Fibroblast of upper back skin (primary cell): ENCODE data around the gene DENR.
A peak's percentile ranks its signal among the peaks of the same experiment; 100 is the strongest.
"Not testable (repeated sequence)": the region's sequence is repeated elsewhere in the genome, so short reads cannot be mapped to it uniquely, and the experiment has no call there.

Experiments
- DNase-seq: peaks from one replicate; pipeline ENCODE4 v3.0.0-alpha.2; 2013

The DENR gene, protein sequence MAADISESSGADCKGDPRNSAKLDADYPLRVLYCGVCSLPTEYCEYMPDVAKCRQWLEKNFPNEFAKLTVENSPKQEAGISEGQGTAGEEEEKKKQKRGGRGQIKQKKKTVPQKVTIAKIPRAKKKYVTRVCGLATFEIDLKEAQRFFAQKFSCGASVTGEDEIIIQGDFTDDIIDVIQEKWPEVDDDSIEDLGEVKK

GRCh38 chr12:122752464-122753318, at the start of gene DENR:
DENR (plus strand) TSS chr12:122752824; CDS start chr12:122753702, 878 bp downstream.
- DNase-seq = peak; percentile 96

- not testable (repeated sequence) for DNase-seq
These were observed 49.6 kb upstream of the DENR start, which contains the start of gene HCAR2 for GRCh38 chr12:122702890-122703611. HCAR2 (minus strand) TSS chr12:122703357; CDS start chr12:122703283, 74 bp downstream.

- DNase-seq = not testable (repeated sequence)
These were observed 48.8 kb upstream of the DENR start for GRCh38 chr12:122703841-122704240.

DNA sequence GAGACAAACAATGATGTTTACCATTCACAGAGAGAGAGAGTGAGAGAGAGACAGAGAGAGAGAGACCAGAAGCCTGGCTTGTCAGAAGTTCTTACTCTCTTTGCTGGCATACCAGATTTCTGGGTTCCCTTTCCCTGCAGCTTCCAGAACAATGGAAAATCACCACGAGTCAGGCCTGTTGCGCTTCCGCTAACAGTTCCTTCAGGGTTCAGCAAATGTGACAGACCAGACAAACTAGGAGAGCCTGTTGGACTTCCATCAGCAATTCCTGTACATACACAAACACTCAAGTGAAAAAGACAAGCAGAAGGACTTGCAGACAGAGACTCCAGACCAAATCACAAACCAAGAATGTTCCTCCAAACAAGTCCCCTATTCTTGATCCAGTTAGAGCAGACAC, 43.3 kb upstream of the DENR start:
- DNase-seq = not testable (repeated sequence)

DNA sequence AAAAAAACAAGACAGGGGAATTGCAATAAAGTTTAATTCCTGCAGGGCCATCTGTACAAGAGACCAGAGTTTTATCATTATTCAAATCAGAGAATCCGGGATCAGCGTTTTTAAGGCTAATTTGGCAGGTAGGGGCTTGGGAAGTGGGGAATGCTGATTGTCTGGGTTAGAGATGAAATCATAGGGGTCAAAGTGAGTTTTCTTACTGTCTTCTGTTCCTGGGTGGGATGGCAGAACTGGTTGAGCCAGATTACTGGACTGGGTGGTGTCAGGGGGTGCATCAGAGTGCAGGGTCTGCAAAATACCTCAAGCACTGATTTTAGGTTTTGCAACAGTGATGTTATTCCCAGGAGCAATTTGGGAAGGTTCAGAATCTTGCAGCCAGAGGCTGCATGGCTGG, 42.3 kb upstream of the DENR start:
- DNase-seq = not testable (repeated sequence)

- not testable (repeated sequence) for DNase-seq
These were observed 41.4 kb upstream of the DENR start for GRCh38 chr12:122711266-122711665.

DNA sequence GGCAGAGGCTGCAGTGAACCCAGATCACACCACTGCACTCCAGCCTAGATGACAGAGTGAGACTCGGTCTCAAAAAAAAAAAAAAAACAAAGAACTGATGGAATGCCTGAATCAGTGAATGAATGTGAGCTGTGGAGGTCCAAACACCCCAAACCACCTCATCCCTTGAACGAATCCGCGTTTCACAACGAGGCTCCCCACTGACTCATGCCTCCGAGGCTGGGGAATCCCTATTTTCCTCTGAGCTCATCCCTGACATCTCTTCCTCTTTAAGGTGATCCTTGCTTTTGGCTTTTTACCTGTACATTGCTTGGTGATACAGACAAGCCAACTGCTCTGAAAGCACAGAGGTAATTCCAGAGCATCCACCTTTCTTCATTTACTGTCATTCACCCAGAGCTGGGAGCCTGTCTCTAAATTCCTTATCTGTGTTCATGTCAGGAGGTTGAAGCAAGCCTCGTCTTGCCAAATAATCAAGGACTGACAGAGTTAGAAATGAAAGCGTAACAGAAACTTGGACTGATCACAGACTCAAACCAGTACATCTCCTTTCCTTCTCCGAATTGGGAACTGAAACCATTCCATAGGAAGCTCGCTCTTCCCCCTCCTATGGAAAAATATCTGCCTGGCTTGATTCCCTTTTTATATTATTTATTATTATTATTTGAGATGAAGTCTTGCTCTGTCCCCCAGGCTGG, 39.0 kb upstream of the DENR start:
- DNase-seq = not testable (repeated sequence)

DNA sequence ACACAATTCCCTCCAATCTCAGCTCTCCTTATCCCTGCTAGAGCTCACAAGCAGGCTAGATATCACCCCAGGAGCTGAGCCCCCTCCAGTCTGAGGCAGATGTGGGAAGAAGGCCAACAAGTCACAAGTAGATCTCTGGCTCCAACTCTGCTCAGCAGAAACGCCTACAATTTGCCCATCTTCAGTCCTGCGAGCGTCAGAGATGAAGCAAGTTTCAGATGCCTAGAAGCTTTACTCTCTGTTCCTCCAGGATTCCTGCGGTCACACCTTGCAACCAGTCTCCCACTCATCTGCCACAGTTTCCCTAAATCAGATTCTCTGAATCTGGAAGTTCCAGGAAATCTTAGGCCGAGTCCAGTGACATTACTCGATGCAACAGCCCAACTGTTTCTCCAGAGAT, 37.4 kb upstream of the DENR start:
- DNase-seq = not testable (repeated sequence)

- DNase-seq = not testable (repeated sequence)
These were observed 36.0 kb upstream of the DENR start, which contains the start of gene HCAR3 for GRCh38 chr12:122716658-122717057. HCAR3 (minus strand) TSS chr12:122716811; CDS start chr12:122716737, 74 bp downstream.

- no peak for DNase-seq
These were observed 31.5 kb upstream of the DENR start for GRCh38 chr12:122721057-122721545.

DNA sequence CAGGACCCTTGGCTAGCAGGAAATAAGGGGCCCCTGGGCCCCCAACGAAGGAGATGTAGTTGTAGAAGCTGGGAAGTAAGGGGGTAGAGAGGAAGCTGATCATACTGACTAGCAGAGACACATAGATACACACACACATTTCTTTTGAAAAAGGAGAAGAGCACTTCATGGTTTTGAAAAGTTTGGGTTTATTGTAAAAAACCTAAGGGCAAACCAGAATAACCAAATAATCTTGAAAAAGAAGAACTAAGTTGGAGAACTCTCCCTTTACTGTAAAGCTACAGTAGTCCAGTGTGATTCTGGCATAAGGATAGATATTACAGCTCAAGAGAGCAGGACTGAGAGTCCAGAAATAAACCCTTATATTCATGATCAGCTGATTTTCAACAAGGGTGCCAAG, 30.2 kb upstream of the DENR start:
- no peak for DNase-seq

- no peak for DNase-seq
These were observed 27.9 kb upstream of the DENR start for GRCh38 chr12:122724641-122725243.

DNA sequence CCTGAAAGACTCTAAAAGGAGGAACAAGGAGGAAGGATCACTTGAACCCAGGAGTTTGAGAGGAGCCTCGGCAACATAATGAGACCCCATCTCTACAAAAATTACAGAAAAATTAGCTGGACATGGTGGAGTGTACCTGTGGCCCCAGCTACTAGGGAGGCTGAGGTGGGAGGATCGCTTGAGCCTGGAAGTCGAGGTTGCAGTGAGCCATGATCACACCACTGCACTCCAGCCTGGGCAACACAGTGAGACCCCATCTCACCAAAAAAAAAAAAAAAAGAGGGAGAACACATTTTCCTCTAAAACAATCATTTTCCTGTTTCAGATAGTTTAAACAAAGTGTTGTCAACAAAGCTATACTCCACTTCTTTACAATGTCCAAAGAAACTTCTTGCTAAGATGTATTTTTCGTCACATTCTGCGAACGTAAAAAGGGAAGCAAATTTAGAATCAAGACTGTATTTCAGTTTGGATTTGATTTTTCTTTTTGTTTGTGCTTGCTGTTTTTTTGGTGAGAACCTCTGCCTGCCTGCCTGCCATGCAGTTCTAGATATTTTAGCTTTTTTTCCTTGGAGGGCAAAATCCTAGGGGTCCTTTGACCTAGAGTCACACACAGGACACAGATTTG, 27.1 kb upstream of the DENR start:
- DNase-seq = no peak

DNA sequence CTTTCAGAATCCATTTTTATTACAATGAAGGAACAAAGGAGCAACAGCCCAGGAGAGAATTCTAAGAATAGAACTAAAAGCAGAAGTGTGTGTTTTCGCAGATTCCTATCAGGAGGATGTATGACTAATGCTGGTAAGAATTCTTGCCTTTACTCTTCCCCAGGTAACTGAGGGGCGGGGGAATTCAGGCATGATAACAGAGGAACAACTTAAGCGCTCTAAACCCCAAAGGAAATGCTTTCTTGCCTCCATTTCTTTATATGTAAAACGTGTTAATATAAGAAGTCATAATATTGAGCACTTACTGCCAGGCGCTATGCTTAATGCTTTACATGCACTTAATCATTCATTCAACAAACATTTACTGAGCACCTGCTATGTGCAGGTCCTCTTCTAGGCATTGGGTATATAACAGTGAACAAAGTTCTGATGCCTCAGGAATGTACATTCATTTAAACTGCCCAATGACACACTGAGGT, 26.5 kb upstream of the DENR start:
- no peak for DNase-seq

- DNase-seq = no peak
These were observed 22.9 kb upstream of the DENR start for GRCh38 chr12:122729583-122730214.

GRCh38 chr12:122730215-122731014, 22.2 kb upstream of the DENR start, which contains the start of gene HCAR1:
HCAR1 (minus strand) TSS chr12:122730844; CDS start chr12:122730339, 505 bp downstream.
- no peak for DNase-seq

DNA sequence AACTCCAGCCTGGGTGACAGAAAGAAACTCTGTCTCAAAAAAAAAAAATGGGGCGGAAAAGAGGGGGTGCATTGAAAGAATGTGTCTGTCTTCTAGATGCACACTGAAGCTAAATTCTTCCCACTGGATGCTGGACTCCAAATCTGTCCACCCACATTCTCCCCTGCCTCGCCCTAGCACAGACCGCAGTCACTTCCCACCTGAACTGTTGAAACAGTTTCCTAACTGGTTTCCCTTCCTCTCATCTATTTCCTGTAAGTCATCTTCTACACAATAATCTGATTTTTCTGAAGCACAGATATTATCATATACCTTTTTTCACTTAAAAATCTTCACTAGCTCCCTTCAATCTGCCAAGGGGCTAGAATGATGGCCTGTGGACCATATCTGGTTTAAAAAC, 20.5 kb upstream of the DENR start:
- no peak for DNase-seq

GRCh38 chr12:122732611-122733010, 20.0 kb upstream of the DENR start:
- DNase-seq = no peak

GRCh38 chr12:122738571-122738970, 14.1 kb upstream of the DENR start:
- no peak for DNase-seq

DNA sequence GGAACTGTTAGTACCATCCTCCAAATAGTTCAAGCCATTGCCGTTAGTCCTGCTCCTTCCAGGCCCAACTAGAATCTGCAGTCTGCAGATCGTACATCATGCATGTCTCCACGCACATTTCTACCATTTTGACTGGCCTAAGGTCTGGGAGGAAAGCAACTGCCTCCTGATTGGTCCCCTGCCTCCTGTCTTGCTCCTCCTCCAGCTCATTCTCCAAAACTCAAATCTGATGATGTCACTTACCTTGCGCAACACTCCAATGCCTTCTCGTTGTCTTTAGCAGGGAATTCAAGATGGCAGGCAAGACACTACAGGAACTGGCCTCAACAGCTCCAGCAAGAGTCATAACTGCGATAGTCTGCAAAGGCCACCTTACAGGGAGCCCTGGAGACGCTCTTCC, 12.3 kb upstream of the DENR start:
- DNase-seq = no peak
